ENCODE results near the gene EPS8. TPM values are rescaled to one million over a fixed set of nuclear protein-coding genes. Genes with fewer than 3 reads are reported as not detected.
A peak's percentile ranks its signal among the peaks of the same experiment; 100 is the strongest.

Gene EPS8
- polyA plus RNA-seq, 1 of the 3 experiments (the other 2 are of a cell fraction): 19.8 TPM

DNA sequence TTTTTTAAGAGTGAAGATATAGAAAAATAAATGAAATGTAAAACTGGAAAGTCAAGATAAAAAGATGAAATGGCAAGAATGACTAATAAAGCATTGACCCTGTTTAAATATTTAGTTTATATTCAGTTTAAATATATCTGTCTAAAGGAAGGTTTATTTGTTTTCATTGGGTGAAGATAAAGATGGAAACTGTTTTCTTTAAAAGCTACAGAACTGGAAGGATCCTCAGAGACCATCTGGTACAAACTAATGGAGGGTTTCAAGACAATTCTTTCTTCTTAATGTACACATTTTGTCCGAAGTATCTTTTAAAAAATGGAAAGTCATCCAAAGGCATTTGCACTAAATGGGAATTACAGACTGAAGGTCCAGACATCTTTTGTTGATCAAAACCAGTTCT, 142.6 kb downstream of the EPS8 start:
- CTCF ChIA-PET: no interaction called here
- H3K36me3 ChIP-seq (replicated peaks in 1 of 2; ENCODE audit: control insufficient read depth in 1 of 2, insufficient read depth in 2 of 2, low read length in 1 of 2): peaks cover 2 to 58% of the 10 kb centered on the region in 2 experiments

GRCh38 chr12:15644700-15645099, 144.5 kb downstream of the EPS8 start:
- H3K4me1 ChIP-seq (ENCODE audit: control insufficient read depth in 1 of 2, insufficient read depth in 2 of 2, low read depth in 1 of 2, low read length in 1 of 2): peaks cover 0 to 7% of the 10 kb centered on the region in 2 experiments; a peak in 1 of 4 replicates
- no peaks in the 10 kb centered on the region for H3K9me3 ChIP-seq
- no peak for DNase-seq
- H3K4me3 ChIP-seq (ENCODE audit: low read depth in 2 of 2, low read length in 1 of 2): no peak overlapping the region
- no peak overlapping the region; the same call in 1 of the 2 replicates for H2AFZ ChIP-seq (ENCODE audit: low read depth)
- H3K9me2 ChIP-seq: no peaks in the 10 kb centered on the region
- POLR2A ChIA-PET: no interaction called here
- no peaks in the 10 kb centered on the region for H3K27me3 ChIP-seq (ENCODE audit: insufficient read depth)
- no peak for TF ChIP-seq SMC3 (IDR thresholded peaks at IDR 0.05; ENCODE audit: low read depth, low read length)
- TF ChIP-seq, protein P1, sequence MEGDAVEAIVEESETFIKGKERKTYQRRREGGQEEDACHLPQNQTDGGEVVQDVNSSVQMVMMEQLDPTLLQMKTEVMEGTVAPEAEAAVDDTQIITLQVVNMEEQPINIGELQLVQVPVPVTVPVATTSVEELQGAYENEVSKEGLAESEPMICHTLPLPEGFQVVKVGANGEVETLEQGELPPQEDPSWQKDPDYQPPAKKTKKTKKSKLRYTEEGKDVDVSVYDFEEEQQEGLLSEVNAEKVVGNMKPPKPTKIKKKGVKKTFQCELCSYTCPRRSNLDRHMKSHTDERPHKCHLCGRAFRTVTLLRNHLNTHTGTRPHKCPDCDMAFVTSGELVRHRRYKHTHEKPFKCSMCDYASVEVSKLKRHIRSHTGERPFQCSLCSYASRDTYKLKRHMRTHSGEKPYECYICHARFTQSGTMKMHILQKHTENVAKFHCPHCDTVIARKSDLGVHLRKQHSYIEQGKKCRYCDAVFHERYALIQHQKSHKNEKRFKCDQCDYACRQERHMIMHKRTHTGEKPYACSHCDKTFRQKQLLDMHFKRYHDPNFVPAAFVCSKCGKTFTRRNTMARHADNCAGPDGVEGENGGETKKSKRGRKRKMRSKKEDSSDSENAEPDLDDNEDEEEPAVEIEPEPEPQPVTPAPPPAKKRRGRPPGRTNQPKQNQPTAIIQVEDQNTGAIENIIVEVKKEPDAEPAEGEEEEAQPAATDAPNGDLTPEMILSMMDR (IDR thresholded peaks at IDR 0.05): no peak
- TF ChIP-seq PBX3 (IDR thresholded peaks at IDR 0.05): peak; percentile 24; the same call in 1 of the 2 replicates
- no peak for TF ChIP-seq TCF12 (IDR thresholded peaks at IDR 0.05)
- H4K20me1 ChIP-seq (ENCODE audit: insufficient read depth): no peaks in the 10 kb centered on the region
- no peak overlapping the region for H3K4me2 ChIP-seq
- no peaks in the 10 kb centered on the region for H3K79me2 ChIP-seq (ENCODE audit: insufficient read depth)
- H3F3A ChIP-seq (replicated peaks; ENCODE audit: insufficient read depth): peaks cover 17% of the 10 kb centered on the region
- H3K9ac ChIP-seq: no peak overlapping the region
- H3K27ac ChIP-seq (ENCODE audit: low read depth in 2 of 2, low read length in 1 of 2): peak overlapping the region in 1 of 2 experiments; percentile 33; a peak in 1 of 4 replicates
- H3K36me3 ChIP-seq (replicated peaks in 1 of 2; ENCODE audit: control insufficient read depth in 1 of 2, insufficient read depth in 2 of 2, low read length in 1 of 2): peaks cover 2 to 76% of the 10 kb centered on the region in 2 experiments
- CTCF ChIA-PET: no interaction called here

More for the DNA sequence above, 142.6 kb downstream of the EPS8 start:
- H3K4me1 ChIP-seq (ENCODE audit: control insufficient read depth in 1 of 2, insufficient read depth in 2 of 2, low read depth in 1 of 2, low read length in 1 of 2): peaks cover 8 to 18% of the 10 kb centered on the region in 2 experiments; a peak in 2 of 4 replicates
- no peaks in the 10 kb centered on the region for H3K9me2 ChIP-seq
- no peak overlapping the region for H3K9ac ChIP-seq
- POLR2A ChIA-PET: no interaction called here
- H3K79me2 ChIP-seq (ENCODE audit: insufficient read depth): no peaks in the 10 kb centered on the region
- no peak overlapping the region for H3K4me2 ChIP-seq
- no peak for TF ChIP-seq EZH2phosphoT487 (IDR thresholded peaks at IDR 0.05; ENCODE audit: borderline replicate concordance, low read depth)
- TF ChIP-seq, protein P2, sequence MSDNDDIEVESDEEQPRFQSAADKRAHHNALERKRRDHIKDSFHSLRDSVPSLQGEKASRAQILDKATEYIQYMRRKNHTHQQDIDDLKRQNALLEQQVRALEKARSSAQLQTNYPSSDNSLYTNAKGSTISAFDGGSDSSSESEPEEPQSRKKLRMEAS (IDR thresholded peaks at IDR 0.05; ENCODE audit: low read depth): no peak
- H4K20me1 ChIP-seq (ENCODE audit: insufficient read depth): no peaks in the 10 kb centered on the region
- H3F3A ChIP-seq (replicated peaks; ENCODE audit: insufficient read depth): peaks cover 15% of the 10 kb centered on the region
- H3K4me3 ChIP-seq (ENCODE audit: low read depth in 2 of 2, low read length in 1 of 2): no peak overlapping the region
- peak overlapping the region in 1 of 2 experiments; percentile 40; a peak in 2 of 4 replicates for H3K27ac ChIP-seq (ENCODE audit: low read depth in 2 of 2, low read length in 1 of 2)
- H3K9me3 ChIP-seq: no peaks in the 10 kb centered on the region
- no peaks in the 10 kb centered on the region for H3K27me3 ChIP-seq (ENCODE audit: insufficient read depth)
- no peak overlapping the region for H2AFZ ChIP-seq (ENCODE audit: low read depth)
- 0% methylated on average over 1 of the region's 1 CpG for WGBS (ENCODE audit: low lambda C conversion rate)
- no peak for DNase-seq

- 79% methylated on average over 3 of the region's 3 CpGs for WGBS (ENCODE audit: low lambda C conversion rate)
- H3K4me1 ChIP-seq (ENCODE audit: control insufficient read depth in 1 of 2, insufficient read depth in 2 of 2, low read depth in 1 of 2, low read length in 1 of 2): peaks cover 0 to 49% of the 10 kb centered on the region in 2 experiments; a peak in 3 of 4 replicates
- H2AFZ ChIP-seq (ENCODE audit: low read depth): no peak overlapping the region
- H3K4me2 ChIP-seq: no peak overlapping the region
- peaks cover 0 to 34% of the 10 kb centered on the region in 2 experiments for H3K36me3 ChIP-seq (replicated peaks in 1 of 2; ENCODE audit: control insufficient read depth in 1 of 2, insufficient read depth in 2 of 2, low read length in 1 of 2)
- H3K4me3 ChIP-seq (ENCODE audit: low read depth in 2 of 2, low read length in 1 of 2): no peak overlapping the region
- peak overlapping the region in 1 of 2 experiments; percentile 93; a peak in 2 of 4 replicates for H3K27ac ChIP-seq (ENCODE audit: low read depth in 2 of 2, low read length in 1 of 2)
- H3K9me2 ChIP-seq: no peaks in the 10 kb centered on the region
- no peak overlapping the region for H3K9ac ChIP-seq
- no peaks in the 10 kb centered on the region for H3K27me3 ChIP-seq (ENCODE audit: insufficient read depth)
- peaks cover 43% of the 10 kb centered on the region for H3F3A ChIP-seq (replicated peaks; ENCODE audit: insufficient read depth)
- ChIA-PET POLR2A (no interaction called here), CTCF (interaction anchor here (2.3 kb wide), 1 partner anchor 48 kb away, joined by 8 read pairs; no protein-coding TSS in a partner anchor)
- DNase-seq: no peak
- no peaks in the 10 kb centered on the region for H4K20me1 ChIP-seq (ENCODE audit: insufficient read depth)
- no peaks in the 10 kb centered on the region for H3K79me2 ChIP-seq (ENCODE audit: insufficient read depth)
- H3K9me3 ChIP-seq: no peaks in the 10 kb centered on the region
- TF ChIP-seq GATA2 (CRISPR knock-in tag; IDR thresholded peaks at IDR 0.05): no peak
- no peak for TF ChIP-seq CHD2 (IDR thresholded peaks at IDR 0.05; ENCODE audit: low read length, partially characterized antibody)
- no peak for TF ChIP-seq PBX3 (IDR thresholded peaks at IDR 0.05)
- no peak for TF ChIP-seq ELF1 (IDR thresholded peaks at IDR 0.05)
- TF ChIP-seq, protein P2 (IDR thresholded peaks at IDR 0.05; ENCODE audit: low read depth): no peak
- TF ChIP-seq FOSL2 (IDR thresholded peaks at IDR 0.05; ENCODE audit: borderline replicate concordance, low read depth): no peak
- TF ChIP-seq YY1 (IDR thresholded peaks at IDR 0.05; ENCODE audit: low read depth): no peak
- TF ChIP-seq NFIC (IDR thresholded peaks at IDR 0.05; ENCODE audit: borderline replicate concordance): no peak
- no peak for TF ChIP-seq IRF3 (IDR thresholded peaks at IDR 0.05; ENCODE audit: low read depth, low read length)
- no peak for TF ChIP-seq FOXJ3 (CRISPR knock-in tag; IDR thresholded peaks at IDR 0.05)
- TF ChIP-seq GABPA (IDR thresholded peaks at IDR 0.05; ENCODE audit: low read depth): no peak
These were observed 151.0 kb downstream of the EPS8 start for GRCh38 chr12:15638231-15638630.

All from SK-N-SH (cell line).